H9 (cell line): ENCODE data around the gene RGS6. TPM values are rescaled to one million over a fixed set of nuclear protein-coding genes. Genes with fewer than 3 reads are reported as not detected.

Experiments used
- DNase-seq: peaks from one replicate; pipeline ENCODE4 v3.0.0-alpha.2; 2017
- H2AFZ ChIP-seq: one replicate; pipeline ENCODE4 v1.6.1; 2013; ENCODE audit warnings: mild to moderate bottlenecking, low read length, control low read depth, moderate library complexity
- H2AK5ac ChIP-seq: 2 replicates; pipeline ENCODE4 v1.6.1; 2013; ENCODE audit warnings: low read length, control low read depth, mixed read lengths; ENCODE audit not compliant: insufficient read length
- H2BK120ac ChIP-seq: one replicate; pipeline ENCODE4 v1.6.1; 2013; ENCODE audit warnings: low read depth, mild to moderate bottlenecking, low read length, control low read depth, inconsistent platforms; ENCODE audit not compliant: poor library complexity, severe bottlenecking
- H2BK12ac ChIP-seq: 2 replicates; pipeline ENCODE4 v1.6.1; 2013; ENCODE audit warnings: low read length, control low read depth, mixed read lengths, low read depth; ENCODE audit not compliant: insufficient read length
- H2BK15ac ChIP-seq: 2 replicates; pipeline ENCODE4 v1.6.1; 2013; ENCODE audit warnings: low read depth, low read length, control low read depth
- H2BK20ac ChIP-seq: one replicate; pipeline ENCODE4 v1.6.1; 2013; ENCODE audit warnings: low read depth, mild to moderate bottlenecking, low read length, control low read depth, inconsistent platforms; ENCODE audit not compliant: poor library complexity, severe bottlenecking
- H2BK5ac ChIP-seq: 2 replicates; pipeline ENCODE4 v1.6.1; 2013; ENCODE audit warnings: low read length, control low read depth, mixed read lengths; ENCODE audit not compliant: insufficient read length
- H3K14ac ChIP-seq: 2 replicates; pipeline ENCODE4 v1.6.1; 2013; ENCODE audit warnings: low read length, control low read depth; ENCODE audit not compliant: insufficient read depth
- H3K18ac ChIP-seq: 2 replicates; pipeline ENCODE4 v1.6.1; 2013; ENCODE audit warnings: low read depth, mild to moderate bottlenecking, mixed read lengths, low read length, control low read depth; ENCODE audit not compliant: insufficient read length
- H3K23ac ChIP-seq: 2 replicates; pipeline ENCODE4 v1.6.1; 2013; ENCODE audit warnings: low read length, control low read depth, mixed read lengths, low read depth; ENCODE audit not compliant: insufficient read length
- H3K23me2 ChIP-seq: 2 replicates; pipeline ENCODE4 v1.6.1; 2013; ENCODE audit warnings: low read depth, mild to moderate bottlenecking, mixed read lengths, low read length, control low read depth; ENCODE audit not compliant: insufficient read length, poor library complexity, severe bottlenecking
- H3K27ac ChIP-seq: 2 replicates; pipeline ENCODE4 v1.5.1; 2013; ENCODE audit warnings: low read length, control low read depth, mixed read lengths, low read depth; ENCODE audit not compliant: insufficient read length
- H3K27me3 ChIP-seq: 2 replicates; pipeline ENCODE4 v1.6.1; 2013; ENCODE audit warnings: low read length, control low read depth, inconsistent platforms; ENCODE audit not compliant: insufficient read depth
- H3K4ac ChIP-seq: 2 replicates; pipeline ENCODE4 v1.6.1; 2013; ENCODE audit warnings: low read depth, mild to moderate bottlenecking, control low read depth, inconsistent platforms, low read length, moderate library complexity
- H3K4me1 ChIP-seq: 2 replicates; pipeline ENCODE4 v1.6.1; 2013; ENCODE audit warnings: low read length, control low read depth, inconsistent platforms; ENCODE audit not compliant: insufficient read depth
- H3K4me2 ChIP-seq: 2 replicates; pipeline ENCODE4 v1.6.1; 2013; ENCODE audit warnings: low read length, control low read depth, mixed read lengths; ENCODE audit not compliant: insufficient read length, insufficient read depth
- H3K56ac ChIP-seq: 2 replicates; pipeline ENCODE4 v1.6.1; 2013; ENCODE audit warnings: low read depth, mild to moderate bottlenecking, mixed read lengths, low read length, control low read depth; ENCODE audit not compliant: insufficient read length
- H3K79me1 ChIP-seq: 2 replicates; pipeline ENCODE4 v1.6.1; 2013; ENCODE audit warnings: low read depth, mild to moderate bottlenecking, moderate library complexity, low read length, control low read depth, inconsistent platforms; ENCODE audit not compliant: insufficient read depth, poor library complexity, severe bottlenecking
- H3K79me2 ChIP-seq: 2 replicates; pipeline ENCODE4 v1.6.1; 2013; ENCODE audit warnings: low read length, control low read depth, inconsistent platforms; ENCODE audit not compliant: insufficient read depth
- H3K9ac ChIP-seq: 2 replicates; pipeline ENCODE4 v1.6.1; 2013; ENCODE audit warnings: low read length, control low read depth, mixed read lengths; ENCODE audit not compliant: insufficient read length; ENCODE audit errors: extremely low read depth
- H3K9me3 ChIP-seq: one replicate; pipeline ENCODE4 v1.6.1; 2013; ENCODE audit warnings: low read depth, low read length, inconsistent platforms; ENCODE audit not compliant: control insufficient read depth
- H3T11ph ChIP-seq: one replicate; pipeline ENCODE4 v1.6.1; 2013; ENCODE audit warnings: mild to moderate bottlenecking, low read length, control low read depth, inconsistent platforms
- H4K20me1 ChIP-seq: one replicate; pipeline ENCODE4 v1.6.1; 2013; ENCODE audit not compliant: control insufficient read depth, insufficient read length, insufficient read depth
- H4K5ac ChIP-seq: 2 replicates; pipeline ENCODE4 v1.6.1; 2013; ENCODE audit warnings: low read depth, mild to moderate bottlenecking, mixed read lengths, low read length, control low read depth; ENCODE audit not compliant: insufficient read length
- H4K8ac ChIP-seq: replicated peaks from 2 replicates; pipeline ENCODE4 v1.6.1; 2013; ENCODE audit warnings: low read length, control low read depth, mixed read lengths, low read depth; ENCODE audit not compliant: insufficient read length
- H4K91ac ChIP-seq: 2 replicates; pipeline ENCODE4 v1.6.1; 2013; ENCODE audit warnings: low read depth, mild to moderate bottlenecking, moderate library complexity, mixed read lengths, low read length, control low read depth; ENCODE audit not compliant: insufficient read length
- H3K27ac Mint-ChIP-seq, 3 experiments: 2 replicates in 2 of 3; 3 replicates in 1 of 3; pipeline ENCODE4 v1.8.0; 2020 to 2021; ENCODE audit warnings: mixed read lengths in 3 of 3, mild to moderate bottlenecking in 1 of 3, moderate library complexity in 1 of 3
- H3K27me3 Mint-ChIP-seq: 2 replicates; pipeline ENCODE4 v1.8.0; 2021; ENCODE audit warnings: low read depth, mild to moderate bottlenecking, moderate library complexity, mixed read lengths
- H3K36me3 Mint-ChIP-seq, 3 experiments: 2 replicates in 2 of 3; 3 replicates in 1 of 3; pipeline ENCODE4 v1.8.0; 2020 to 2021; ENCODE audit warnings: low read depth in 3 of 3, mixed read lengths in 3 of 3; ENCODE audit not compliant: insufficient read depth in 1 of 3
- H3K4me1 Mint-ChIP-seq, 2 experiments: 2 replicates each; pipeline ENCODE4 v1.8.0; 2020; ENCODE audit warnings: mixed read lengths in 2 of 2
- H3K4me3 Mint-ChIP-seq, 2 experiments: 2 replicates in 1 of 2; 3 replicates in 1 of 2; pipeline ENCODE4 v1.8.0; 2020 to 2021; ENCODE audit warnings: mild to moderate bottlenecking in 2 of 2, mixed read lengths in 2 of 2, moderate library complexity in 1 of 2
- H3K9me3 Mint-ChIP-seq, 2 experiments: 2 replicates in 1 of 2; 3 replicates in 1 of 2; pipeline ENCODE4 v1.8.0; 2020; ENCODE audit warnings: mild to moderate bottlenecking in 2 of 2, mixed read lengths in 2 of 2, moderate library complexity in 1 of 2
- total RNA-seq: library from RNA; stranded (reverse); gene quantifications from 2 replicates; pipeline ENCODE4 v1.2.1, GENCODE V29; 2021
- TF ChIP-seq, protein P1 (sequence below): fragments of 200-600 bp; sonication (generic); conservative IDR thresholded peaks from 3 replicates; pipeline ENCODE4 v1.8.0; 2021; ENCODE audit warnings: antibody characterized with exemption, mild to moderate bottlenecking

Gene RGS6
- total RNA-seq, 1 experiment from 2014 or later, result 3.0 TPM

DNA sequence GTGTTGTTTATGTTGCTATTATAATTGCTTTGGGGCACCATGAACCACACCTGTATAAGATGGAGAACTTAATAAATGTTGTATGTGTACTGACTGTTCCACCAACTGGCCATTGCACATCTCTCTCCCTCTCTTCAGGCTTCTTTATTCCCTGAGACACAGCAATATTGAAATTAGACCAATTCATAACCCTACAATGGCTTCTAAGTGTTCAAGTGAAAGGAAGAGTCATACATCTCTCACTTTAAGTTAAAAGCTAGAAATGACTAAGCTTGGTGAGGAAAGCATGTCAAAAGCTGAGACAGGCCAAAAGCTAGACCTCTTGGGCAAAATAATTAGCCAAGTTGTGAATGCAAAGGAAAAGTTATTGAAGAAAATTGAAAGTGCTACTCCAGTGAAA lies 373.3 kb downstream of the RGS6 start:
- Histone ChIP-seq H4K8ac (no peak overlapping the region), H3K18ac (no peak overlapping the region), H3K79me2 (no peaks in the 10 kb centered on the region), H3K4me2 (no peak overlapping the region), H3K23ac (no peak overlapping the region), H3T11ph (no peak overlapping the region), H2AFZ (no peak overlapping the region), H2BK12ac (no peak overlapping the region), H3K14ac (no peak overlapping the region), H4K5ac (no peak overlapping the region), H3K23me2 (no peaks in the 10 kb centered on the region), H2BK15ac (no peak overlapping the region), H2BK120ac (no peak overlapping the region), H3K56ac (no peak overlapping the region), H3K27ac (no peak overlapping the region), H2BK20ac (no peak overlapping the region), H3K27me3 (no peaks in the 10 kb centered on the region), H3K79me1 (no peaks in the 10 kb centered on the region), H3K4ac (no peak overlapping the region), H2BK5ac (no peak overlapping the region), H2AK5ac (no peak overlapping the region), H4K20me1 (no peaks in the 10 kb centered on the region), H3K4me1 (no peaks in the 10 kb centered on the region), H4K91ac (no peak overlapping the region), H3K9ac (no peak overlapping the region), H3K9me3 (no peaks in the 10 kb centered on the region)
- no peak overlapping the region for H3K4me3 Mint-ChIP-seq
- TF ChIP-seq, protein P1, sequence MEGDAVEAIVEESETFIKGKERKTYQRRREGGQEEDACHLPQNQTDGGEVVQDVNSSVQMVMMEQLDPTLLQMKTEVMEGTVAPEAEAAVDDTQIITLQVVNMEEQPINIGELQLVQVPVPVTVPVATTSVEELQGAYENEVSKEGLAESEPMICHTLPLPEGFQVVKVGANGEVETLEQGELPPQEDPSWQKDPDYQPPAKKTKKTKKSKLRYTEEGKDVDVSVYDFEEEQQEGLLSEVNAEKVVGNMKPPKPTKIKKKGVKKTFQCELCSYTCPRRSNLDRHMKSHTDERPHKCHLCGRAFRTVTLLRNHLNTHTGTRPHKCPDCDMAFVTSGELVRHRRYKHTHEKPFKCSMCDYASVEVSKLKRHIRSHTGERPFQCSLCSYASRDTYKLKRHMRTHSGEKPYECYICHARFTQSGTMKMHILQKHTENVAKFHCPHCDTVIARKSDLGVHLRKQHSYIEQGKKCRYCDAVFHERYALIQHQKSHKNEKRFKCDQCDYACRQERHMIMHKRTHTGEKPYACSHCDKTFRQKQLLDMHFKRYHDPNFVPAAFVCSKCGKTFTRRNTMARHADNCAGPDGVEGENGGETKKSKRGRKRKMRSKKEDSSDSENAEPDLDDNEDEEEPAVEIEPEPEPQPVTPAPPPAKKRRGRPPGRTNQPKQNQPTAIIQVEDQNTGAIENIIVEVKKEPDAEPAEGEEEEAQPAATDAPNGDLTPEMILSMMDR, result no peak
- H3K9me3 Mint-ChIP-seq, result peaks cover 19 to 34% of the 10 kb centered on the region in 2 experiments
- no peak overlapping the region for H3K27ac Mint-ChIP-seq
- no peak for DNase-seq
- H3K4me1 Mint-ChIP-seq, result peaks cover under 1% of the 10 kb centered on the region in 2 experiments; a peak in 2 of 4 replicates
- peaks cover 5 to 19% (median 8%) of the 10 kb centered on the region in 3 experiments; a peak in 4 of 7 replicates for H3K36me3 Mint-ChIP-seq
- H3K27me3 Mint-ChIP-seq, result no peaks in the 10 kb centered on the region; the same call in 1 of the 2 replicates
